ENCODE data around the gene HDLBP.

GRCh38 chr2:241182531-241183133 lies 132.8 kb downstream of the HDLBP start:
- TF ChIP-seq POLR2AphosphoS5 (IDR thresholded peaks at IDR 0.05; ENCODE audit: insufficient read depth in 1 of 2, low read depth in 1 of 2) (no peak), CTCF (IDR thresholded peaks at IDR 0.05) (no peak), POLR2A (IDR thresholded peaks at IDR 0.05) (no peak)
